Stimulated activated CD4-positive, alpha-beta T cell treated with anti-CD3 and anti-CD28 coated beads, Interleukin-4, amount 100 ng/mL, for 1 hour (primary cell): ENCODE data around the gene PLIN4.
"Not testable (repeated sequence)": the region's sequence is repeated elsewhere in the genome, so short reads cannot be mapped to it uniquely, and the experiment has no call there.

Source experiments
- DNase-seq: peaks from one replicate; pipeline ENCODE4 v3.0.0-alpha.2; 2020

PLIN4 gene

DNA sequence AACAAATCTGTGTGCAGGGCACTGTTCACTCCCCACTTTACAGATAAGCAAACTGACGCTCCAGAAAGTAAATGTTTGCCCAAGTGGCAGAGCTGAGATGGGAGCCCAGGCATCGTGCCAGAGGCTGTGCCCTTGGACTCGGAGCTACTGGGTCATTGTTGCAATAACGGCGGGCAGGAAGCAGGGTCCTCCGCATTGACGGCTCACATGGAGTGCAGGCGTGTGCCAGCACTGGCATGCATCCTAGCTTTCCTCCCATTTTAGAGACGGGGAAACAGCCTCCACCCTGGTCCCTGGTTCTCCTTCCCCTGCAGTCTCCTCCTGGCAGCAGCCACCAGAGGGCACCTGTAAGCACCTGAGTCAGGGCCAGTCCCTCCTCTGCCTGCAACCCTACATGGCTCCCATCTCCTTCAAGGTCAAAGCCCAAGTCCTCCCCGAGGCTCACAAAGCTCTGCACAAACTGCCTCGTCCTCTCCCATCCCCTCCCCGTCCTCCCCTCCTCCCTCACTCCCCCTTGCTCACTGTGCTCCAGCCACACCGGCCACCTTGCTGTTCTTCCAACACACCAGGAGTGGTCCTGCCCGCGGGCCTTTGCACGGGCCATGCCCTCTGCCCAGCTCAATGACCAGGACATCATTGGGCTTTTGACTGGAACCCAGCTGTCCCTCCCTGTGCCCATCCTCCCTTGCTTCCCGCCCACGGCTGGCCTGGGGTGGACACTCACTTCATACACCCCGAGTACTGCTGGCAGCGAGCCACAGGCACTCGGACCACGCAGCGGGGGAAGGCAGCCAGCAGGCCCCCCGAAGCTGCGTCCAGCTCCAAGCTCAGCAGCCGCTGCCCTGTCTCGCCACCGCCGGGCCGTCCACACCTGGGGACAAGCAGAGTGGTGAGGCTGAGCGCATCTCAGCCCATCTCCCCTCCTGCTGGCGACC is 29.3 kb upstream of the PLIN4 start:
- DNase-seq: peak; percentile 24

DNA sequence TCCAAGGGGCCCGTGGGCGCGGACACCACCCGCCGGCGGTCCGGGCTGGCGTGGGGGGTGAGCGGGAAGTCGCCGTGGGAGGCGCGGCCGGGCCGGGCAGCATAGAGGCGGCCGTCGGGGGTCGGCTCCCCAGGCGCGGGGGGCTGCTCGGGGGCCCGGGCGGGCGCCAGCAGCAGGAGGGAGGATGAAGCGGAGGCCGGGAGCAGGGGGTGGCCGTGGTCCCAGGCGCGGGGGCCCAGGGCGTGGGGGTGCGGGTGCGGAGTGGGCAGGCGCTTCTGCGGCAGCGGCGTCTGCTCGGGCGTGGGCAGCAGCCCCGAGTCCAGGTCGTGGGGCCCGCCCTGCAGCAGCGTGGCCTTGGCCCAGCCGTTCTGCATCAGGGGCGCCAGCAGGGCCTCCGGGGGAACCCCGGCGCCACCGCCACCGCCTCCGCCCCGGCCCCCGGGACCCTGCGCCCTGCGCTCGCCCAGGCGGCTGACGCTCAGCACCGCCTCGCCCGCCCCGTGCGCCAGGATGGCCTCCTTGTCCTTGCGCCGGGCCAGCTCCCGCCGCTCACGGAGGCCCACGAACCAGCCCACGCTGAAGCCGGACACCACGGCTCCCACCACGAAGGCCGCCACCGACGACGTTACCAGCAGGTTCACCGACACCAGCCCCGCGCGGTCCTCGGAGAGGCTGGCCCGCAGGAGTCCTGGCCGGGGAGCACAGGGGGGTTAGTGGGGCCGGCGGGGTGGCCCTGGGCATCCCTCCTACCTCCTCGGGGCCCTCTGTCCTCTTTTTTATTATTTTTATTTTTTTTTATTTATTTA is 25.8 kb upstream of the PLIN4 start:
- no peak for DNase-seq

- DNase-seq: no peak
Measured at GRCh38 chr19:4542896-4543841, 24.9 kb upstream of the PLIN4 start.

GRCh38 chr19:4541806-4542145 is 23.5 kb upstream of the PLIN4 start:
- not testable (repeated sequence) for DNase-seq

DNA sequence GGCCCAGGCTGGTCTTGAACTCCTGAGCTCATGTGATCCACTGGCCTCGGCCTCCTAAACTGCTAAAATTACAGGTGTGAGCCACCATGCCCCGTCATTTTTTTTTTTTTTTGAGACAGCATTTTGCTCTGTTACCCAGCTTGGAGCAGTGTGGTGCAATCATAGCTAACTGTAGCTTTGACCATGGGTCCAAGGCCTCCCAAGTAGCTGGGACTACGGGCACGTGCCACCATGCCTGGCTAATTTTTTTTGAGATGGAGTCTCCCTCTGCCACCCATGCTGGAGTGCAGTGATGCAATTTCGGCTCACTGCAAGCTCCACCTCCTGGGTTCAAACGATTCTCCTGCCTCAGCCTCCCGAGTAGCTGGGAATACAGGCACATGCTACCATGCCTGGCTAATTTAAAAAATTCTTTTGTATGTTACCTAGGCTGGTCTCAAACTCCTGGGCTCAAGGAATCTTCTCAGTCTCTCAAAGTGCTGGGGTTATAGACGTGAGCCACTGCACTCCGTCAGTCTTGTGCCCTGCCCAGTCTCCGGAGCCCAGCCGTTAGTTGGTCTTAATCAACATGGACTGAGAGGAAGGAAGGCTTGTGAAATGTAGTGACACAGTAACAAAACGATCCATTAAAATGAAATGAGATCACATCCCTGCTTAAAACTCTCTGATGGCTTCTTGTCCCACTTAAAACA is 23.0 kb upstream of the PLIN4 start:
- DNase-seq: no peak

DNA sequence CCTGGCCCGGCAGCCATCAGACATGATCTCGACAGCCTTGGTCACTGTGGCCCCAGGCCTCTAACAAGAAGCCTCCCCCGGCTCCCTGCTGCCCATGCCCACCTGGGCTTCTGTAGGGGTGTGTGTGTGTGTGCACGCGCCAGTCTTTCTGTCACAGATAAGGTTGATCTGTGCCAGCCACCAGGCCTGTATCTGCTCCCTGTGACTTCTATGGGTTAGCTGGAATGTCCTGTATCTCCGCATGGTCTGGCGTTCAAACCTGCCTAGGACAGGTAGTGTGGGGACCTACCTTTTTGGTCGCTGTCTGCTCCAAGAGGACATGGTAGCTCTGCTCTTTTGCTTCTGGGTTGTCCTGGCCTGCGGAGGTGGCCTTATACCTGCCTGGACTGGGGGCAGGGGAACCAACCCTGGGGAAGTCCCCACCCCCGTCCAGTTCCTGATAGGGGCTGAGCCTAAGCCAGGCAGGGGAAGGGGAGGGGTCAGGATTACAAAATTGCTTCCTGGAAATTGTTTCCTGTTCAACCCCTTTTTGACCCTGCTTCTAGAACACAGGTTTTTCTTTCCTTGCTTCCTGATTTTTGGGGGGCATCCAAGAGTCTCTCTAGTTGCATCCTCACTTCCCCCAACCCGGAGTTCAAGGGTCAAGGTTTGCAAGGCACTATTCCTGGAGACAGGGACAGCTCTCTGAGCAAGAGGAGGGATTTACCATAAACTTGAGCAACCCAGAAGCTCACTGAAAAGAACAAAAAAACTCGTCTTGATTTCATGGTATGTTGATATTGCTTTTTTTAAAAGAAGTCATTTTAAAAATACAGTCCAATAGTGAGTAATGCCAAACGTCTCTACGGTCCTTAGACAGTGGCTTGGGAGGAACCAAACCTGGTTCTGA is 21.7 kb upstream of the PLIN4 start, which contains the start of gene LRG1:
Gene LRG1, minus strand, starts transcription at position 344 of the 889 bp plus-strand sequence. Its CDS starts 23 bp downstream, at position 321.
- no peak for DNase-seq

GRCh38 chr19:4539169-4539692 is 20.9 kb upstream of the PLIN4 start:
- no peak for DNase-seq

DNA sequence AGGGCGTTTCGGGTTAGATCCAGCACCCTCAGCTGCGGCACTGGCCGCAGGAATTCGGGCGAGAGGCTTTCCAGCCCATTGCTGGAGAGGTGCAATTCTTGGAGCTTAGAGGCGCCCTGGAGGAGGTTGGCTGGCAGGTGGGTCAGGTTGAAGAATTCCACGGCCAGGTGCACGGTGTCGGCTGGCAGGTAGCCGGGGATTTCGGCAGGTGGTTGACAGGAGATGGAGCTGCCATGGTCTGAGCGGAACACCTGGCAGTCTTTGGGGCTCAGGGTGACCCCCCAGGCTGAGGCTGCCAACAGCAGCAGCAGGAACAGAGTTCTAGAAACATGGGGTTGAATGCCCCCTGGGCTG is 20.3 kb upstream of the PLIN4 start:
- no peak for DNase-seq

- no peak for DNase-seq
Measured at GRCh38 chr19:4537953-4538600, 19.8 kb upstream of the PLIN4 start.

- DNase-seq: no peak
Measured at GRCh38 chr19:4536798-4537197, 18.5 kb upstream of the PLIN4 start.

- peak; percentile 49 for DNase-seq
Measured at GRCh38 chr19:4534836-4535658, 16.8 kb upstream of the PLIN4 start, which contains the start of gene PLIN5. TSS of gene PLIN5 (minus strand) at chr19:4535224. CDS start at chr19:4534074, 1,150 bp downstream.

- no peak for DNase-seq
Measured at GRCh38 chr19:4533835-4534424, 15.6 kb upstream of the PLIN4 start.

DNA sequence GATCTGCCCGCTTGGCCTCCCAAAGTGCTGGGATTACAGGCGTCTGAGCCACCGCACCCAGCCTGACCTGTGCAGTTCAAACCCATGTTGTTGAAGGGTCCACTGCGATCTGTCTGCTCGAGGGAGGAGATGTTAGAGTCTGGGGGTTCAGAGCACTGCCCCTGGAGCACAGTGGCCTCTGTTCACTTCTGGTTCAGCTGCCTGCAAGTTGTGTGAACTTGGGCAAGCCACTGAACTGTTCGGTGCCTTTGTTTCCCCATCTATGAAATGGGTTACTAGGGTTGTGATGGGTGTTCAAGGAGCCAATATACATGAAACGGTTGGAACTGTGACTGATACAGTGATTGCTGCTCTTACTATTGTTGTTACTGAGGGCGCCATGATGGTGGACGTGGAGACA is 15.0 kb upstream of the PLIN4 start:
- no peak for DNase-seq

DNA sequence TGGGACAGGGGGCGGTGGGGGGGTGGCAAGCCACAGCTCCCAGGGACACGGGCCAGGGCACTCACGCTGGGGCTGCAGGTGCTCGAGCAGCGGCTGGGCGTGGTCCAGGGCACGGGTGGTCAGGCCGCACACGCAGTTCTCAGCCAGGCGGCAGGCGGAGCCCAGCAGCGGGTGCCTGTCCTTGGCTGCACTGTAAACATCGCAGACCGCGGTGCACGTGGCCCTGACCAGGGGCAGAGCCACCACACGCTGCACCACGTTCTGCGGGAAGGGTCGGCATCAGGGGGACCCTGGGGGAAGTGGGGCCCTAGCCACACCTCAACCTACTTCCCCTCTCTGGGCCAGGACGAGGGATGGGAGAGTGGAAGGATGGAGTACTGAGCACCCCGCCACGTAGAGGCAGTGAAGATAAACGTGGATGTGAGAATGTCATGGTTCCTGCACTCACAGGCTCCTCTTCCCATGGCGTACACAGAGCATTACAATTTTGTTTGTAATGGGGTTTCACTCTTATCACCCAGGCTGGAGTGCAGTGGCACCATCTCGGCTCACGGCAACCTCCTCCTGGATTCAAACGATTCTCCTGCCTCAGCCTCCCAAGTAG is 13.4 kb upstream of the PLIN4 start:
- no peak for DNase-seq

- DNase-seq: no peak
Measured at GRCh38 chr19:4529924-4530522, 11.7 kb upstream of the PLIN4 start.

- no peak for DNase-seq
Measured at GRCh38 chr19:4528843-4529242, 10.6 kb upstream of the PLIN4 start.

GRCh38 chr19:4527377-4527776 is 9.1 kb upstream of the PLIN4 start:
- DNase-seq: not testable (repeated sequence)

GRCh38 chr19:4525563-4526002 is 7.3 kb upstream of the PLIN4 start:
- no peak for DNase-seq
